DOHH2 (cell line): ENCODE results near the gene GPR141.

Experiments used
- H3F3A ChIP-seq: fragments of 200-600 bp; sonication (generic), shearing (Covaris generic); 2 replicates; pipeline ENCODE4 v1.6.0; 2016; ENCODE audit warnings: antibody characterized with exemption, mild to moderate bottlenecking; ENCODE audit not compliant: control insufficient read depth, insufficient read depth
- H3K27ac ChIP-seq: fragments of 200-600 bp; sonication (generic); 2 replicates; pipeline ENCODE4 v1.5.1; 2014; ENCODE audit warnings: low read depth, mild to moderate bottlenecking, low read length, moderate library complexity
- H3K27me3 ChIP-seq: fragments of 200-600 bp; sonication (generic); 2 replicates; pipeline ENCODE4 v1.6.1; 2014; ENCODE audit warnings: mild to moderate bottlenecking, low read length, mixed read lengths; ENCODE audit not compliant: control insufficient read depth
- H3K36me3 ChIP-seq: fragments of 200-600 bp; sonication (generic); 2 replicates; pipeline ENCODE4 v1.6.1; 2014; ENCODE audit warnings: mild to moderate bottlenecking, low read length, moderate library complexity, mixed read lengths; ENCODE audit not compliant: control insufficient read depth
- H3K4me1 ChIP-seq: fragments of 200-600 bp; sonication (generic); 2 replicates; pipeline ENCODE4 v1.6.1; 2014; ENCODE audit warnings: mild to moderate bottlenecking, low read length, mixed read lengths; ENCODE audit not compliant: control insufficient read depth
- H3K4me2 ChIP-seq: fragments of 200-600 bp; sonication (generic); 2 replicates; pipeline ENCODE4 v1.6.0; 2014; ENCODE audit warnings: mild to moderate bottlenecking, low read length, moderate library complexity
- H3K4me3 ChIP-seq: fragments of 200-600 bp; sonication (generic); 2 replicates; pipeline ENCODE4 v1.5.1; 2014; ENCODE audit warnings: mild to moderate bottlenecking, low read length, mixed read lengths
- H3K79me2 ChIP-seq: fragments of 200-600 bp; sonication (generic); 2 replicates; pipeline ENCODE4 v1.6.1; 2014; ENCODE audit warnings: mild to moderate bottlenecking, low read length, mixed read lengths; ENCODE audit not compliant: control insufficient read depth
- H3K9me2 ChIP-seq: fragments of 200-600 bp; sonication (generic); replicated peaks from 2 replicates; pipeline ENCODE4 v1.6.1; 2014; ENCODE audit warnings: mild to moderate bottlenecking, low read length, mixed read lengths; ENCODE audit not compliant: control insufficient read depth
- H3K9me3 ChIP-seq: fragments of 200-600 bp; sonication (generic); 2 replicates; pipeline ENCODE4 v1.6.1; 2014; ENCODE audit warnings: antibody characterized with exemption, low read length, mixed read lengths; ENCODE audit not compliant: control insufficient read depth, insufficient read depth
- H4K20me1 ChIP-seq: fragments of 200-600 bp; sonication (generic); 2 replicates; pipeline ENCODE4 v1.6.0; 2014; ENCODE audit warnings: low read depth, mild to moderate bottlenecking, antibody characterized with exemption, low read length, moderate library complexity; ENCODE audit not compliant: control insufficient read depth, insufficient read depth
- CTCF ChIP-seq: fragments of 200-600 bp; sonication (generic); IDR thresholded peaks from one replicate; pipeline ENCODE4 v1.5.1; 2014; ENCODE audit warnings: antibody characterized with exemption, mild to moderate bottlenecking, low read depth, low read length; ENCODE audit not compliant: poor library complexity, severe bottlenecking
- EZH2phosphoT487 ChIP-seq: fragments of 200-600 bp; sonication (generic); IDR thresholded peaks from 2 replicates; pipeline ENCODE4 v1.6.1; 2017; ENCODE audit warnings: borderline replicate concordance, mild to moderate bottlenecking, antibody characterized with exemption, low read length, moderate library complexity, mixed read lengths

Gene GPR141

GRCh38 chr7:37782166-37782565 is 98.6 kb downstream of the GPR141 start:
- no peak for TF ChIP-seq EZH2phosphoT487
- no peak for TF ChIP-seq CTCF
- Histone ChIP-seq H3F3A (no peaks in the 10 kb centered on the region), H4K20me1 (no peaks in the 10 kb centered on the region), H3K4me2 (no peak overlapping the region), H3K79me2 (no peaks in the 10 kb centered on the region), H3K27ac (no peak overlapping the region), H3K9me2 (no peaks in the 10 kb centered on the region), H3K9me3 (peaks cover 6% of the 10 kb centered on the region; the same call in 1 of the 2 replicates), H3K27me3 (no peaks in the 10 kb centered on the region), H3K4me1 (no peaks in the 10 kb centered on the region), H3K36me3 (no peaks in the 10 kb centered on the region), H3K4me3 (no peak overlapping the region)

GRCh38 chr7:37784015-37784414 is 100.4 kb downstream of the GPR141 start:
- H3K27me3 ChIP-seq = no peaks in the 10 kb centered on the region
- TF ChIP-seq CTCF = no peak
- no peak for TF ChIP-seq EZH2phosphoT487
- no peaks in the 10 kb centered on the region for H3K4me1 ChIP-seq
- no peak overlapping the region for H3K4me2 ChIP-seq
- H4K20me1 ChIP-seq = no peaks in the 10 kb centered on the region
- H3K79me2 ChIP-seq = no peaks in the 10 kb centered on the region
- no peaks in the 10 kb centered on the region for H3K36me3 ChIP-seq
- no peaks in the 10 kb centered on the region for H3K9me3 ChIP-seq
- H3K9me2 ChIP-seq = no peaks in the 10 kb centered on the region
- no peaks in the 10 kb centered on the region for H3F3A ChIP-seq
- H3K4me3 ChIP-seq = no peak overlapping the region
- no peak overlapping the region for H3K27ac ChIP-seq

GRCh38 chr7:37786741-37787569 is 103.4 kb downstream of the GPR141 start:
- no peaks in the 10 kb centered on the region for H3K9me3 ChIP-seq
- no peaks in the 10 kb centered on the region for H3F3A ChIP-seq
- no peaks in the 10 kb centered on the region for H3K9me2 ChIP-seq
- no peaks in the 10 kb centered on the region for H3K79me2 ChIP-seq
- no peak overlapping the region for H3K4me3 ChIP-seq
- H3K4me2 ChIP-seq = no peak overlapping the region
- no peak for TF ChIP-seq CTCF
- TF ChIP-seq EZH2phosphoT487 = no peak
- no peak overlapping the region for H3K27ac ChIP-seq
- no peaks in the 10 kb centered on the region for H3K4me1 ChIP-seq
- no peaks in the 10 kb centered on the region for H4K20me1 ChIP-seq
- no peaks in the 10 kb centered on the region for H3K27me3 ChIP-seq
- H3K36me3 ChIP-seq = no peaks in the 10 kb centered on the region
